Epithelial cell of proximal tubule (primary cell): Measurements from ENCODE around the gene CCK. TPM values are rescaled to one million over a fixed set of nuclear protein-coding genes. Genes with fewer than 3 reads are reported as not detected.

ENCODE experiments used
- DNase-seq: peaks from one replicate; pipeline ENCODE4 v3.0.0-alpha.2; 2011; ENCODE audit warnings: low read depth
- H3K4me3 ChIP-seq: 2 replicates; pipeline ENCODE4 v1.5.1; 2011; ENCODE audit warnings: low read depth, mild to moderate bottlenecking, low read length
- total RNA-seq: library from RNA; depleted of rRNA; stranded (reverse); fragments of >200 nt; gene quantifications from 2 replicates; pipeline ENCODE4 v1.2.3, GENCODE V29; 2015
- TF ChIP-seq, protein P1 (sequence below): conservative IDR thresholded peaks from 2 replicates; pipeline ENCODE4 v1.5.1; 2012; ENCODE audit warnings: low read depth, mild to moderate bottlenecking, low read length

The CCK gene
- total RNA-seq, 1 donor from 2014 or later = 0.63 TPM

DNA sequence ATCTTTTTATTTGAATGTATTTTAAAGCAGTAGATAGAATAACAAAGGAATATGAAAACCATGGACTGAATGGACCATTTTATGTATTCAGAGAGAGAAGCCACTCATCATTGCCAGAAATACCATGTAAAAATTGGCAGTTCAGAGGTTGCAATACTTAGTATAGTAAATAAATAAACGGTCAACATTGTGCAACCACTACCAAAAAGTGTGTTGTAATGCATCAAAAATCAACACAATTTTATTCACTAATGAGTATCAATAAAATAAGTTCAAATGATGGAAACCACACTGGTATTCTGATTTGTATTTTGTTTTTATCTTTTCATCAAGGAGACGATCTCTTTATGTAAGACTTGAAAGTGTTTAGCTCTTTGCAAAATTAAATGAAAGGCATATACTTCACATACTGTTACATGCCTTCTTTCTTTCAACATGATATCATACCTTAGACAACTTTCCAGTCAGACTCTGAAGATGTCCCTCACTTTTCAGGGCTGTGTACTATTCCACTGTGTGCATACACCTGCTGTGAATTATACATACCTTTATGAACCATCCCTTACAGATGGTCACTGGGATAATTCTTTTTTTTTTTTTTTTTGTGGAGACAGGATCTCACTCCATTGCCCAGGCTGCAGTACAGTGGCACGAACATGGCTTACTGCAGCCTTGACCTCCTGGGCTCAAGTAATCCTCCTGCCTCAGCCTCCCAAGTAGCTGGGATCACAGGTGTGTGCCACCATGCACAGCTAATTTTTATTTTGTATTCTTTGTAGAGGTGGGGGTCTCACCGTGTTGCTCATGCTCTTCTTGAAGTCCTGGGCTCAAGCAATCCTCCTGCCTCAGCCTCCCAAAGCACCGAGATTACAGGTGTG lies 40.3 kb downstream of the CCK start:
- TF ChIP-seq, protein P1, sequence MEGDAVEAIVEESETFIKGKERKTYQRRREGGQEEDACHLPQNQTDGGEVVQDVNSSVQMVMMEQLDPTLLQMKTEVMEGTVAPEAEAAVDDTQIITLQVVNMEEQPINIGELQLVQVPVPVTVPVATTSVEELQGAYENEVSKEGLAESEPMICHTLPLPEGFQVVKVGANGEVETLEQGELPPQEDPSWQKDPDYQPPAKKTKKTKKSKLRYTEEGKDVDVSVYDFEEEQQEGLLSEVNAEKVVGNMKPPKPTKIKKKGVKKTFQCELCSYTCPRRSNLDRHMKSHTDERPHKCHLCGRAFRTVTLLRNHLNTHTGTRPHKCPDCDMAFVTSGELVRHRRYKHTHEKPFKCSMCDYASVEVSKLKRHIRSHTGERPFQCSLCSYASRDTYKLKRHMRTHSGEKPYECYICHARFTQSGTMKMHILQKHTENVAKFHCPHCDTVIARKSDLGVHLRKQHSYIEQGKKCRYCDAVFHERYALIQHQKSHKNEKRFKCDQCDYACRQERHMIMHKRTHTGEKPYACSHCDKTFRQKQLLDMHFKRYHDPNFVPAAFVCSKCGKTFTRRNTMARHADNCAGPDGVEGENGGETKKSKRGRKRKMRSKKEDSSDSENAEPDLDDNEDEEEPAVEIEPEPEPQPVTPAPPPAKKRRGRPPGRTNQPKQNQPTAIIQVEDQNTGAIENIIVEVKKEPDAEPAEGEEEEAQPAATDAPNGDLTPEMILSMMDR = no peak
- no peak for DNase-seq
- no peak overlapping the region for H3K4me3 ChIP-seq

DNA sequence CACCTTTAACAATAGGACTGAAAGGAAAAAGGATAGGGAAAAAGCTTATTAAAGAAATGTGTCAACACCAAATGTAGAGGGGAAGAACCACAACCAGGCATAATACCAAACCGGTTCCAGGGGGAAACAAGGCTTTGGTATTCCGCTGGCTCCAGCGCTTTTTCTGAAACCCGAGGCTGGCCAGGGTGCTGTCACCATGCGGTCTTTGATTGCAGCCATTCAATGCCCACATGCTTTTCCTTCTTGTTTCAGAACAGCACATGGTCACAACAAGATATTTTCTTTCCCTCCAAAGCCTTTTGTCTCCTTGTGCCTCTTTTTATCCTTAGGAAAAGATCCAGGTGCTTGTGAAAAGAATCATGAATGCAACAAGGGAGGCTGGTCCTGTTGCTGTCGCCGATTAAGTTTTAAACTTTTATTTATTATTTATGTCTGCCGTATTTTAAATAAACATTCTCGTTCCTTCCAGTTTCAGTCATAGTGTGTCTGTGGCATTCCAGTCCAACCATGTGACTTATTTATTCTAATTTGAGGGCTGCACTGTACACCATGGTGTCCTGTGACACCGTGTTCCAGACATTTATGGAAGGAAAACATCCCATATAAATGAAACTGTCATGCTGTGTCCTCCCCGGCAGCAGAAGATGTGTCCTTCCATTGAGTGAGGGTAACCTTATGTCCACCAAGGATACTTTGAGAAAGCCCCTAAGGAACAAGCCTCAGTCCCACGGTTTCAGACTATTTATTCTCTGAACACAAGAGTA lies 41.1 kb downstream of the CCK start:
- H3K4me3 ChIP-seq = no peak overlapping the region
- TF ChIP-seq, protein P1 = no peak
- no peak for DNase-seq

DNA sequence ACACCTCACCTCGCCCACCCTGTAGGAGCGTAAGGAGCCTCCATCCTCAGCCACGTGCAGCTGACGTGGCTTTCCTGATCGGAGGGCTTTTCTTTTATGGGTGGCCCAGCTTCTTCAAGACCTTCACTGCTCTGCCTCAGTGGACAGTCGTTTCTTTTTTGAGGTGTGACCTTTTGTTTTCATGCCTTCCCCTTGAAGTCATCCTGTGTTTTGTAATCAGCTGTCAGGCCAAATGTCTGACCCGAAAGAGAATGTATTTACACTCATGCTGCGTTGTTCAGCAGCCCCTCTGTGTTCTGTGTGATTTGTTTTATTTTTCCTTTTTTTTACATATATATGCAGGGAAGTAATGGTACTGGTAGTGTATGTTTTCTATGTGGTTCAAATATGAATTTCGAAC lies 41.8 kb downstream of the CCK start:
- DNase-seq = no peak
- no peak overlapping the region for H3K4me3 ChIP-seq
- TF ChIP-seq, protein P1 = no peak

DNA sequence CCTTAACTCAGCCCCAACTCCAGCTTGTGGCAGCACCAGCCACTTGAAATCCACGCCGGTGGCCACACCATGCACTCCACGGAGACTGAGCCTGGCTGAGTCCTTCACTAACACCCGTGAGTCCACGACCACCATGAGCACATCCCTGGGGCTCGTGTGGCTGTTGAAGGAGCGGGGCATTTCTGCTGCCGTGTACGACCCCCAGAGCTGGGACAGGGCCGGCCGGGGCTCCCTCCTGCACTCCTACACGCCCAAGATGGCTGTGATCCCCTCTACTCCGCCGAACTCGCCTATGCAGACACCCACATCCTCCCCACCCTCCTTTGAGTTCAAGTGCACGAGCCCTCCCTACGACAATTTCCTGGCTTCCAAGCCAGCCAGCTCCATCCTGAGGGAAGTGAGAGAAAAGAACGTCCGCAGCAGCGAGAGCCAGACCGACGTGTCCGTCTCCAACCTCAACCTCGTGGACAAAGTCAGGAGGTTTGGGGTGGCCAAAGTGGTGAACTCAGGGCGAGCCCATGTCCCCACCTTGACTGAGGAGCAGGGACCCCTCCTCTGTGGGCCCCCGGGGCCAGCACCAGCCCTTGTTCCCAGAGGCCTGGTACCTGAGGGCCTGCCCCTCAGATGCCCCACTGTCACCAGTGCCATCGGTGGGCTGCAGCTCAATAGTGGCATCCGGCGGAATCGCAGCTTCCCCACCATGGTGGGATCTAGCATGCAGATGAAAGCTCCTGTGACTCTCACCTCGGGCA lies 42.9 kb downstream of the CCK start:
- TF ChIP-seq, protein P1 = no peak
- no peak overlapping the region for H3K4me3 ChIP-seq
- no peak for DNase-seq

DNA sequence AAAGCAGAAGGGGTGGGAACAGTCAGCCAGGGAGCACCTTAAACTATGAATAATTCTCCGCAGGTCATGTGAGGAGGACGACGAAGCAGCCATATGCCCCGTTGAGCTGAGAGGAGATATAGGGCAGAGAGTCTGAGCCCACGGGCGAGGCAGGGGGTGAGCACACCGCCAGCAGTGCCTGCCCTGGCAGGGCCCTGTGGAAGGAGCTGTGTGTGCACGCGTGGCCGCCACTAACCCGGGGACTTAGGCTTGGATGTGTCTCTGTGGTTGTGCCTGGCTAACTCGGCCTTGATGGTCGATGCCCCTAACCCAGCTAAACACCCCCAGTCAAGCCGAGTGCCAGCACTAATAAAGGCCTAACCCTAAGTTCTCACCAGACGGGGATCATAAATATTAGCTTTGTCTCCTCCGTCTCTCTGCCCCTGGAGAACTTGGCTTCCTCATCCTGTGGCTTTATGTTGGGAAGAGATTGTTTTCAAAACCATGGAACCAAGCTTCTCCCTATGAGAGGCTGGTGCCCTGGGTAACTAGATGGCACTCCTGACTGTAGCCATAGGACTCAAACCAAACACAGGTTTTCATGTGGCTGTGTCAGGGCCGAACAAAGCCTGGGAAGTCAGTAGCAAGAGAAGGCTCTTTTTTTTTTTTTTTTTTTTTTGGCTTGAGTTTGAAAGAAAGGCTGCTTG lies 45.4 kb downstream of the CCK start:
- no peak for DNase-seq
- H3K4me3 ChIP-seq = no peak overlapping the region
- TF ChIP-seq, protein P1 = no peak

DNA sequence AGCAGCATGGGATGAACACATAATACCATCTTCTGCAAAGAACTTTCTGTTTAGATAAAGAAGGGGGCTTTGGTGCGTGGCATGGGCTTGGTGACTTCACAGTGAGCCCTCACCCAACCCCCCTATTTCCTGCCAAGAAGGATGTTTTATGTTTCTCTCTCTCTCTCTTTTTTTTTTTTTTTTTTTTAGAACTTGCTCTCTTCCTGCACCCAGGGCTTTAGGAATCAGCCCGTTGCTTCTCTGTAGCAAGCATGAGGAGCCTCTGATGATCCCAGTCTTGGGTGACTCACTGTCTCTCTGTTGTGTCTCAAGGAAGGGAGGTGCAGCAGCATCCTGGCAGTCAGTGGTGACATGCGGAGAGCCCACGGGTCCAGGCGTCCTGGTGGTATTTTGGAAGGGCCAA lies 49.1 kb downstream of the CCK start:
- no peak overlapping the region for H3K4me3 ChIP-seq
- DNase-seq = no peak
- TF ChIP-seq, protein P1 = no peak
